Stimulated activated CD8-positive, alpha-beta memory T cell treated with anti-CD3 and anti-CD28 coated beads, Interleukin-15, amount 100 ng/mL, for 4 hours (primary cell): ENCODE data around the gene RAB14.

ENCODE experiments used
- DNase-seq, 2 donors: peaks; one replicate each; pipeline ENCODE4 v3.0.0-alpha.2; 2020; ENCODE audit warnings: low read depth in 2 of 2

The RAB14 gene

GRCh38 chr9:121201738-121202533, at the start of gene RAB14:
Gene RAB14, minus strand, starts transcription at chr9:121201869. Its CDS starts 8,457 bp downstream, at chr9:121193412.
- DNase-seq: peak; percentile 100

GRCh38 chr9:121249563-121249962, 47.9 kb upstream of the RAB14 start:
- DNase-seq: no peak

- no peak for DNase-seq
Observed at GRCh38 chr9:121246821-121247561, 45.3 kb upstream of the RAB14 start.

- no peak for DNase-seq
Observed at GRCh38 chr9:121242959-121243346, 41.3 kb upstream of the RAB14 start.

GRCh38 chr9:121242219-121242958, 40.7 kb upstream of the RAB14 start:
- DNase-seq: no peak

- DNase-seq: no peak
Observed at GRCh38 chr9:121240472-121241135, 38.9 kb upstream of the RAB14 start.

- DNase-seq: no peak
Observed at GRCh38 chr9:121239851-121240250, 38.2 kb upstream of the RAB14 start.

- no peak for DNase-seq
Observed at GRCh38 chr9:121239071-121239470, 37.4 kb upstream of the RAB14 start.

GRCh38 chr9:121237916-121238315, 36.2 kb upstream of the RAB14 start:
- DNase-seq: no peak

- no peak for DNase-seq
Observed at GRCh38 chr9:121235512-121235911, 33.8 kb upstream of the RAB14 start.

GRCh38 chr9:121234832-121235161, 33.1 kb upstream of the RAB14 start:
- DNase-seq: no peak

- no peak for DNase-seq
Observed at GRCh38 chr9:121233906-121234831, 32.5 kb upstream of the RAB14 start.

- no peak for DNase-seq
Observed at GRCh38 chr9:121232251-121232650, 30.6 kb upstream of the RAB14 start.

GRCh38 chr9:121230256-121230655, 28.6 kb upstream of the RAB14 start:
- DNase-seq: no peak

GRCh38 chr9:121227862-121228261, 26.2 kb upstream of the RAB14 start:
- no peak for DNase-seq

GRCh38 chr9:121226175-121226574, 24.5 kb upstream of the RAB14 start:
- DNase-seq: no peak

GRCh38 chr9:121225240-121225639, 23.6 kb upstream of the RAB14 start:
- no peak for DNase-seq

GRCh38 chr9:121222524-121223171, 21.0 kb upstream of the RAB14 start:
- no peak for DNase-seq

- DNase-seq: no peak
Observed at GRCh38 chr9:121221664-121222055, 20.0 kb upstream of the RAB14 start.

- no peak for DNase-seq
Observed at GRCh38 chr9:121220996-121221663, 19.5 kb upstream of the RAB14 start.
